Uterus (tissue), 2 donors: Measurements from ENCODE around the gene PRIMA1.

ENCODE experiments used
- CTCF ChIP-seq, 4 experiments: fragments of 200-600 bp in 2 of 4; fragments of 450-650 bp in 2 of 4; sonication (generic) in 2 of 4; IDR thresholded peaks; one replicate each; pipeline ENCODE4 v1.5.1; 2016 to 2019; ENCODE audit warnings: antibody characterized with exemption in 4 of 4, mild to moderate bottlenecking in 2 of 4, moderate library complexity in 1 of 4
- POLR2A ChIP-seq, 2 donors: fragments of 450-650 bp; IDR thresholded peaks; one replicate each; pipeline ENCODE4 v1.6.1; 2016; ENCODE audit warnings: antibody characterized with exemption in 2 of 2, mild to moderate bottlenecking in 1 of 2, moderate library complexity in 1 of 2

DNA sequence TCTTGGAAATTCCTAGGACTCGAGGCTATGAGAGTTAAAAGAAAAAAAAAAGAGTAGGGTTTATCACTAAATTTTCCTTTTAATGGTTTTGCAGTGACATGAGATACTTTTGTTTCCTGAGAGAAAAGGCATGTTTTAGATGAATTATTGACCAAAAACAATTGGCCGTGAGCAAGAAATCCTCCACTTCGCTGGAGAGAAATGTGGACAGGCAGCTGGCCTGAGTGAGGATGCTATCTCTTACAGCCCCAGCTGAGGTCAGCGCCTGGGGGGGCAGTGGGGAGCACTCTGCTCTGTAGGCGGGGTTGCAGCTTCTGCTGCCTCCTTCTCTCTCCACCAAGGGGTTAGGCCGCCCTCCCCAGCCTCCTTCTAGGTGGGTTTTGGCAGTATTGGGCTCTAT is 54.7 kb downstream of the PRIMA1 start:
- no peak for TF ChIP-seq CTCF (IDR thresholded peaks at IDR 0.05)
- no peak for TF ChIP-seq POLR2A (IDR thresholded peaks at IDR 0.05)
